Testis (tissue), 3 donors: ENCODE measurements around the gene KRT17. TPM values are rescaled to one million over a fixed set of nuclear protein-coding genes. Genes with fewer than 3 reads are reported as not detected.

ENCODE experiments used
- DNase-seq: peaks from one replicate; pipeline ENCODE4 v3.0.0-alpha.2; 2019
- H3K27ac ChIP-seq, 2 donors: fragments of 200-600 bp; sonication (generic); one replicate each; pipeline ENCODE4 v1.5.1; 2019
- H3K27me3 ChIP-seq: fragments of 200-600 bp; sonication (generic); one replicate; pipeline ENCODE4 v1.5.1; 2019
- H3K36me3 ChIP-seq: fragments of 200-600 bp; sonication (generic); one replicate; pipeline ENCODE4 v1.5.1; 2017; ENCODE audit warnings: low read depth; ENCODE audit errors: missing control alignments
- H3K4me1 ChIP-seq: fragments of 200-600 bp; sonication (generic); one replicate; pipeline ENCODE4 v1.5.1; 2019
- H3K4me3 ChIP-seq, 2 donors: fragments of 200-600 bp; sonication (generic); one replicate each; pipeline ENCODE4 v1.5.1; 2017 to 2019
- H3K9me3 ChIP-seq: fragments of 200-600 bp; sonication (generic); one replicate; pipeline ENCODE4 v1.5.1; 2017
- POLR2A ChIP-seq: fragments of 450-650 bp; IDR thresholded peaks from one replicate; pipeline ENCODE4 v1.6.1; 2017; ENCODE audit warnings: antibody characterized with exemption, mild to moderate bottlenecking, moderate library complexity
- WGBS, 2 donors: methylation state at CpG; one replicate each; pipeline ENCODE4 v1.1.5; 2018; 5-methylcytosine and 5-hydroxymethylcytosine counted together
- intact Hi-C: fragments of 100-400 bp; cut with DNase I; formaldehyde crosslinking; loops from one replicate; pipeline ENCODE4 v1.15.1; 2023; ENCODE audit warnings: low total_unique reads
- polyA plus RNA-seq: library from polyadenylated mRNA; stranded (reverse); fragments of 350-450 nt; fragmentation: Illumina TruSeq; extraction: RNeasy Lipid Tissue Mini Kit (QIAGEN cat#74804); gene quantifications from one replicate; pipeline ENCODE4 v1.2.3, GENCODE V29; 2014; ENCODE audit warnings: low read depth, low replicate concordance; ENCODE audit not compliant: insufficient read depth
- total RNA-seq, 2 donors: library from RNA; depleted of rRNA; stranded (reverse); fragments of >200 nt; gene quantifications; one replicate each; pipeline ENCODE4 v1.2.3, GENCODE V29; 2016
- TF ChIP-seq, protein P1 (sequence below), 3 experiments: fragments of 450-650 bp in 2 of 3; fragments of 200-600 bp in 1 of 3; sonication (generic) in 1 of 3; IDR thresholded peaks; one replicate each; pipeline ENCODE4 v1.5.1; 2016 to 2019; ENCODE audit warnings: antibody characterized with exemption in 3 of 3, mild to moderate bottlenecking in 2 of 3, moderate library complexity in 1 of 3

Gene KRT17
- total and polyA plus RNA-seq, 3 donors from 2014 or later: 12.2 to 26.0 (median 13.3) TPM

DNA sequence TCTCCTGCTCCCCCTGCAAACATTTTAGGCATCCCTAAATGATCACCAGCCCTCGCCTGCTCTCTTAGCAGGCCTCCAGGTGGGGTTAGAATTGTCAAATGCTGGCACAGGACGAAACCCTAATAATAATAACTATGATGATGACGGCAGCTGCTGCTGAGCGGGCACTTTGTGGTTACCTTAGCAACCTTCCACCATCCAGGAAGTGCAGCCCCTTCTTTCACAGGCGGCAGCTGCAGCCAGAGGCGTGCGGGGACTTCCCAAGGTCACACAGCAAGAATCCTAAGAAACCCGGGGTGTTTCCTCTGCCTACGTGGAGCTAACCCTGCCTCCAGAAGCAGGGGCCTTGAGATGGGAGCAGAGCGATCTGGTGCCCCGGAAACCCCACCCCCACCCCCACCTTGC is 41.9 kb upstream of the KRT17 start:
- Histone ChIP-seq H3K4me3 (peak overlapping the region; percentile 44 to 52), H3K27me3 (no peaks in the 10 kb centered on the region), H3K4me1 (peaks cover 7% of the 10 kb centered on the region), H3K27ac (peak overlapping the region; percentile 47 to 81), H3K9me3 (no peaks in the 10 kb centered on the region), H3K36me3 (no peaks in the 10 kb centered on the region)
- no peak for DNase-seq
- intact Hi-C loops: no loop called here
- WGBS, 2 donors: 0 to 2% methylated on average over 10 to 11 of the region's 11 CpGs
- no peak for TF ChIP-seq POLR2A
- TF ChIP-seq, protein P1, sequence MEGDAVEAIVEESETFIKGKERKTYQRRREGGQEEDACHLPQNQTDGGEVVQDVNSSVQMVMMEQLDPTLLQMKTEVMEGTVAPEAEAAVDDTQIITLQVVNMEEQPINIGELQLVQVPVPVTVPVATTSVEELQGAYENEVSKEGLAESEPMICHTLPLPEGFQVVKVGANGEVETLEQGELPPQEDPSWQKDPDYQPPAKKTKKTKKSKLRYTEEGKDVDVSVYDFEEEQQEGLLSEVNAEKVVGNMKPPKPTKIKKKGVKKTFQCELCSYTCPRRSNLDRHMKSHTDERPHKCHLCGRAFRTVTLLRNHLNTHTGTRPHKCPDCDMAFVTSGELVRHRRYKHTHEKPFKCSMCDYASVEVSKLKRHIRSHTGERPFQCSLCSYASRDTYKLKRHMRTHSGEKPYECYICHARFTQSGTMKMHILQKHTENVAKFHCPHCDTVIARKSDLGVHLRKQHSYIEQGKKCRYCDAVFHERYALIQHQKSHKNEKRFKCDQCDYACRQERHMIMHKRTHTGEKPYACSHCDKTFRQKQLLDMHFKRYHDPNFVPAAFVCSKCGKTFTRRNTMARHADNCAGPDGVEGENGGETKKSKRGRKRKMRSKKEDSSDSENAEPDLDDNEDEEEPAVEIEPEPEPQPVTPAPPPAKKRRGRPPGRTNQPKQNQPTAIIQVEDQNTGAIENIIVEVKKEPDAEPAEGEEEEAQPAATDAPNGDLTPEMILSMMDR (IDR thresholded peaks at IDR 0.05): no peak

DNA sequence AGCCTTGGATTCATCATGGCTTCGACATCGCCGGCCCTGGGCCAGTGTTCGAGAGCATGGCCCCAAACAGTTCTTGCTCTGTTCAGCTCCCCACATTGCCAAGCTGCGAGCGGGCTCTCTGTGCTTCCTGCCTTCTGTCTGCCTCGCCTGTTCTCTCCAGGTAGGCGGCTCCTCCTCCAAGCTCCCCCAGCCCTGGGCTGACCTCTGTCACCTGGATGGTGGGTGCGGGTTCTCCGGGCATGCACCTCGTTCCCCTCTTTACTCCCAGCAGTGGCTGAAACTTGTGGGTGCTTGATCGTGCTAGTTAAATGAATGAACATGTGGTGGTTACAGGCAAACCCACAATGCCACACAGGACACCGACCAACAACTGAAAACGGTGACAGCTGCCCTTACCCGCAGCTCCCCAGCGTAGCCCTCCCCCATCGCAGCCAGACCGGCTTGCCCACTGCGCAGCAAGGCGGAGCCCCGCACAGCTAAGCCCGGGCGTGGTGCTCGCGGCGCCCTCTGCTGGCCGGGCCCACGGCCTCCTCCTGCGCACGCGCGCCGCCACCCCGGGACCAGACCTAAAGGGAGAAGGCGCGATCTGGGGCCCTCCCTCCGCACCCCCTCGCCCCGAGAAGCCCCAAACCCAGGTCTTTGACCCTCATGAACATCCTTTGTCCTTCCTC is 41.3 kb upstream of the KRT17 start:
- H3K4me1 ChIP-seq: peaks cover 7% of the 10 kb centered on the region
- DNase-seq: peak; percentile 90
- WGBS, 2 donors: 1 to 2% methylated on average over 15 to 39 of the region's 39 CpGs
- H3K36me3 ChIP-seq: no peaks in the 10 kb centered on the region
- H3K4me3 ChIP-seq: peak overlapping the region; percentile 44 to 52
- no peaks in the 10 kb centered on the region for H3K9me3 ChIP-seq
- TF ChIP-seq, protein P1 (IDR thresholded peaks at IDR 0.05): peak; percentile 89 to 96 (median 93)
- TF ChIP-seq POLR2A: no peak
- H3K27me3 ChIP-seq: no peaks in the 10 kb centered on the region
- peak overlapping the region; percentile 47 to 81 for H3K27ac ChIP-seq
- intact Hi-C loops: no loop called here

DNA sequence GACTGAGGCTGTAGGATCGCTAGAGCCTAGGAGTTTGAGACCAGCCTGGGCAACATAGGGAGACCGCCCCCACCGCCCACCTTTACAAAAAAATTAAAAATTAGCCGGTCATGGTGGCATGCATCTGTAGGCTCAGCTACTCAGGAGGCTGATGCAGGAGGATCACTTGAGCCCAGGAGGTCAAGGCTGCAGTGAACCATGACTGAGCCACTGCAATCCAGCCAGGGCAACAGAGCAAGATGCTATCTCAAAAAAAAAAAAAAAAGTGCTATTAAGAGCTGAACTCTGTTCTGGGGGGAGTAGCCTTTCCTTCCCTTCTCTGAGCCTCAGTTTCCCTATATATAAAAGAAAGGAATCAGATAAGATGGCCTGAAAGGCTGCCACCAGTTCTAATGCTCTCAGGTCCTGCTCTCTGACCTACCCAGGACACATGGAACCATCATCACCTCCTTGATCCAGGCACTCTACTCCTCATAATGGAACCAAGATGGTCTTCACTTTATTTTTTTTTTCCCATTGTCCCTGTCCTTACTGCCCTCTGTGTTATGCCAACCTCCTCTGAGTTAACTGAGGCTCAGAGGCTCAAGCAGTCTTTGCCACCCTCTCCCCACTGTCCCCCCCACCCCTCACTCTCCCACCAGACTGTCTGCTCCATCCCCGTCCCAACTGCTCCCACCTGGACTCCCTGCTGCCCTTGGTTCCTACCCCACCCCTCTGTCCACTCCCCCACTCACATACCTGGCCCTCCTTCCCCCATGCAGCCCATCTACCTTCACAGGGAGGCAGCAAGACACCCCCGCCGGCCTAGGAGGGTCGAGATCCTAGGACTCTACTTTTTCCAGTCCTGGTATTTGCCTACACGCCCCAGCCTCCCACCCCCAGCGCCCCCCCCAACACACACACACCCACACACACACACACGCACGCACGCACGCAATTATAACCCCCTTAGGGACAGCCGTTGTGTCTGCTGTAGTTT is 40.5 kb upstream of the KRT17 start:
- TF ChIP-seq POLR2A: no peak
- TF ChIP-seq, protein P1 (IDR thresholded peaks at IDR 0.05): no peak
- WGBS, 2 donors: 41 to 78% methylated on average over 6 to 15 of the region's 15 CpGs
- intact Hi-C loops: no loop called here
- H3K36me3 ChIP-seq: no peaks in the 10 kb centered on the region
- DNase-seq: no peak
- peaks cover 7% of the 10 kb centered on the region for H3K4me1 ChIP-seq
- H3K27me3 ChIP-seq: no peaks in the 10 kb centered on the region
- H3K27ac ChIP-seq: peak overlapping the region in 1 of 2 donors; percentile 81
- no peaks in the 10 kb centered on the region for H3K9me3 ChIP-seq
- peak overlapping the region; percentile 44 to 52 for H3K4me3 ChIP-seq

DNA sequence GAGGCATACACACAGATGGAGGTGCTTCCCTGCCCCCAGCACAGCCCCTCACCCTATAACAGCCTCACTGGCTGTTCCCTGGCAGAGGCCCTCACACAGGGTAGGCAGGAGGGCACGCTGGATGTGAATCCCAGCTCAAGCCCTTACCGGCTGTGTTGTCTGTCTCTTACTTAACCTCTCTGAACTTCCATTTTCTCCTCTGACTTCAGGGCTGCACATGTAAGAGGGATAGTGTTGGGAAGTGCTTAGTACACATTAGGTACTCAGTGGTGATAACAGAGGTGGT is 39.7 kb upstream of the KRT17 start:
- 65 to 78% methylated on average over 2 of the region's 2 CpGs for WGBS, 2 donors
- Histone ChIP-seq H3K4me1 (peaks cover 7% of the 10 kb centered on the region), H3K27ac (no peak overlapping the region), H3K36me3 (no peaks in the 10 kb centered on the region), H3K9me3 (no peaks in the 10 kb centered on the region), H3K4me3 (no peak overlapping the region), H3K27me3 (no peaks in the 10 kb centered on the region)
- intact Hi-C loops: no loop called here
- DNase-seq: no peak
- no peak for TF ChIP-seq POLR2A
- TF ChIP-seq, protein P1 (IDR thresholded peaks at IDR 0.05): no peak
